HEK293T (cell line): Measurements from ENCODE around the gene TCHP.

Source experiments
- BHLHE40 ChIP-seq: fragments of 450-650 bp; IDR thresholded peaks from 2 replicates; pipeline ENCODE4 v1.6.1; 2016; ENCODE audit warnings: mild to moderate bottlenecking, moderate library complexity, borderline replicate concordance
- CTBP1 ChIP-seq: fragments of 450-650 bp; IDR thresholded peaks from 2 replicates; pipeline ENCODE4 v1.6.1; 2016; ENCODE audit warnings: borderline replicate concordance
- FOXM1 ChIP-seq: fragments of 450-650 bp; IDR thresholded peaks from 2 replicates; pipeline ENCODE4 v1.6.1; 2017; ENCODE audit warnings: mild to moderate bottlenecking, borderline replicate concordance
- HDGF ChIP-seq: fragments of 450-650 bp; IDR thresholded peaks from 2 replicates; pipeline ENCODE4 v1.6.1; 2017; ENCODE audit warnings: antibody characterized with exemption, borderline replicate concordance
- NFRKB ChIP-seq: fragments of 450-650 bp; IDR thresholded peaks from 2 replicates; pipeline ENCODE4 v1.6.1; 2016; ENCODE audit warnings: mild to moderate bottlenecking, moderate library complexity
- PKNOX1 ChIP-seq: fragments of 450-650 bp; IDR thresholded peaks from 2 replicates; pipeline ENCODE4 v1.6.1; 2016
- SP1 ChIP-seq: fragments of 450-650 bp; IDR thresholded peaks from 2 replicates; pipeline ENCODE4 v1.6.1; 2017

DNA sequence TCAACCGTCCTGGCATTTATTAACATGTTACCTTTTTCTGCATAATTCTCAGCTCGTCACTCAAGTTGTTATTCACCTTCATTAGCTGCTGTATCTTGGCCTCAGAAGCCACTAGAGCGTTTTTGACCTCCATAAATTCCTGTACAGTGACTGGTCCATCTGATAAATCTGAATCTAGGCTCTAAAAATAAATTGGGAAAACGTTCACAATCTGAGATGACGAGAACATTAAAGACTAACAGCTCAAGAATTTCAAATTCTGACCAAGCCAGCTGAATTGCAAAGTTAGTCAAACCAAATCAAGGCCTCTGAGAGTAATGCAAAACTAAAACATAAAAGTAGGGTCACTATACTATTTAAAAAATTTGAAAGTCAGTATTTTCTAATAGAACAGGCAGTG is 51.1 kb downstream of the TCHP start:
- TF ChIP-seq CTBP1, result no peak
- TF ChIP-seq SP1, result no peak
- TF ChIP-seq FOXM1, result no peak
- TF ChIP-seq BHLHE40, result no peak
- no peak for TF ChIP-seq HDGF
- no peak for TF ChIP-seq PKNOX1
- TF ChIP-seq NFRKB, result no peak
